Caki2 (cell line): ENCODE measurements around the gene ANKRD40CL. TPM values are rescaled to one million over a fixed set of nuclear protein-coding genes. Genes with fewer than 3 reads are reported as not detected.
A peak's percentile ranks its signal among the peaks of the same experiment; 100 is the strongest.

Source experiments
- DNase-seq: peaks from one replicate; pipeline ENCODE4 v3.0.0-alpha.2; 2015; ENCODE audit warnings: low read depth
- in situ Hi-C: cut with HindIII; loops from 2 replicates; pipeline ENCODE4 v1.10.0; 2016; ENCODE audit warnings: low sequenced_read_pairs, low pct_unique_long_range_greater_than_20kb, mixed read lengths
- total RNA-seq: library from RNA; depleted of rRNA; stranded (reverse); fragments of >200 nt; shearing (Covaris generic); gene quantifications from 2 replicates; pipeline ENCODE4 v1.2.3, GENCODE V29; 2014; ENCODE audit warnings: low replicate concordance

ANKRD40CL gene
- total RNA-seq, 1 experiment from 2014 or later: not detected

- in situ Hi-C loops: no loop called here
- DNase-seq: no peak
These were observed 27.0 kb upstream of the ANKRD40CL start for GRCh38 chr17:50794361-50794760.

DNA sequence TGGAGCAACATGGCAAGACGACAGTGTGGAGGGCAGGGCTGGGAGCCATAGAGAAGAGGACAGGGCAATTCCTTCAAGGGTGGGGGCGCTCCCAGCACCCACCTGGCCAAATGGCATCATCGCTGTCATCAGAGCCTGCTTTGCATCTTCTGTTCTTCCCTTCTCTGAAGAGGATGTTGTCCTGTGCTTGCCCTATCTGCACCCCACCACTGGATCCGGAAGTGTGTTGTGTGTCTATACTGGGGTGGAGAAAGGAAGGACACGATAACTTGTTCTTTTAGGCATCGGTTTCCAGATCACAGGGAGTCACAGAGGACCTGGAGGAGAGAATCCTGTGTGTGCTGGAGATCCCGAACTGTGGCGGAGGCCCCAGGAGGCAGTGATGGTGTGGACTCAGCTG lies 25.7 kb upstream of the ANKRD40CL start:
- no peak for DNase-seq
- in situ Hi-C loops: no loop called here

- DNase-seq: no peak
- in situ Hi-C loops: no loop called here
These were observed 24.8 kb upstream of the ANKRD40CL start for GRCh38 chr17:50792132-50792531.

GRCh38 chr17:50790618-50791017 lies 23.3 kb upstream of the ANKRD40CL start:
- DNase-seq: no peak

DNA sequence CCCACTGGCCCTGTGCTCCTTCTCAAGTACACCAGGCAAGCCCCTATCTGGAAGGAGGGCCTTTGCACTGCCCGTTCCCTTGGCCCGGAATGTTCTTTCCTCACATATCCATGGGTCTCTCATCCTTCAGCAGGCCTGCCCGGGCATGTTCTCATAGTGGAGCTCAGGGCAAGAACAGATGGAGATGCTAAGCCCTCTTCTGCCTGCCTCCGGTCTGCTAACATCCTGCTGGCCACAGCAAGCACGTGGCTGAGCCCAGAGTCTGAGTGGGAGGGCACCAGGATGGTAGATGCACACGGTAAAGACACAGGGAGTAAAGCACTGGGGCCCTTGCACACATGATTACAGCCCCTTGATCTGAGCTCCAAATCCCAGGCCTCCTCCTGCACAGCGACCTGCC lies 19.8 kb upstream of the ANKRD40CL start:
- in situ Hi-C loops: no loop called here
- DNase-seq: no peak

More at GRCh38 chr17:50790618-50791017, 23.3 kb upstream of the ANKRD40CL start:
- in situ Hi-C loops: no loop called here

DNA sequence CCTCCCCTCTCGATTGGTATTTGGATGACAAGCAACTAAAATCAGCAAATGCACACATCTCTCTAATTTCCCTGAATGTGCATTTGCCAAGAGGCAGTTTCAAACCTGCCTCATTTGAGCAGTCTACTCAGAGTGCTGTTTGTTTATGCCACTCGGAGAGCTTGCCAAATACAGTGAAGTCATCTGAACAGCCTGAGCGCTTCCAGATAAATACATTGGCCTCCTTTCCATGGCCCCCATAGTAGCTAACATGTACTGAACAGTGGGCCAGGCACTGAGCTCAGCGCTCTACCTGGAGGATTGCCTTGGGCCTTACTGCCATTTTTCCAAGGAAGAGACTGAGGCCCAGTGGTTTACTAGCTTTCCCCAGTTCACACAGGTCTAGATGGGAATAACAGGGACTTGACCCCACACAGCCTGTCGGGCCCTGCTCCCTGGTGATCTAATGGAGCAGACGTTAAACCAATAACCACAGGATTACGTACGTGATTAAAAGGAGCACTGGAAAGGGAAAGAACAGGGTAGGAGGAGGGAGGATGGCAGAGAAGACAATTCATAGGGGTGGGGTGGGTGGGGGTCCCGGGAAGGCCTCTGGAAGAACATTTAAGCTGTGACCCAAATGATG lies 18.7 kb upstream of the ANKRD40CL start:
- in situ Hi-C loops: no loop called here

DNA sequence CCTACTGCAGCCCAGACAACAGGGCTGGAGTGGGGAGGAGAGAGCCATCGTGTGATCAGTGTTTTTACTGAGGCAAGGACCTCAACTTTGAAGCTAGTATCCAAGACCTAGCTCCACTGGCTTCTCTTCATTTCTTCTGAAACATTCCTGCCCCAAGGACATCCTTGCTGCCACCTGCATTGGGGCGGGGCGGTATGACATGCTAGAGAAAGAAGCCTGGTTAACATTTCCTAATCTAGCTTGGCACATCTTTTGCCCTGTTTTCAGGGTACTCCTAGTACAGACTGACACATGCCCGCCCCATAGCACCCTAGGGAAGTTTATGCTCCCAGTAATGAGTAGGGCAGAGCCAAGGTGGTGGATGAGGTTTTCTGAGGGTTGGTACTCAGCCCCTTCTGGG lies 17.8 kb upstream of the ANKRD40CL start:
- in situ Hi-C loops: no loop called here
- no peak for DNase-seq

More for the DNA sequence above, 18.7 kb upstream of the ANKRD40CL start:
- no peak for DNase-seq

- DNase-seq: no peak
- in situ Hi-C loops: no loop called here
These were observed 16.6 kb upstream of the ANKRD40CL start for GRCh38 chr17:50783905-50784304.

GRCh38 chr17:50783193-50783660 lies 15.9 kb upstream of the ANKRD40CL start:
- peak; percentile 85 for DNase-seq
- in situ Hi-C loops: no loop called here

GRCh38 chr17:50781167-50781566 lies 13.8 kb upstream of the ANKRD40CL start:
- in situ Hi-C loops: no loop called here
- DNase-seq: no peak

DNA sequence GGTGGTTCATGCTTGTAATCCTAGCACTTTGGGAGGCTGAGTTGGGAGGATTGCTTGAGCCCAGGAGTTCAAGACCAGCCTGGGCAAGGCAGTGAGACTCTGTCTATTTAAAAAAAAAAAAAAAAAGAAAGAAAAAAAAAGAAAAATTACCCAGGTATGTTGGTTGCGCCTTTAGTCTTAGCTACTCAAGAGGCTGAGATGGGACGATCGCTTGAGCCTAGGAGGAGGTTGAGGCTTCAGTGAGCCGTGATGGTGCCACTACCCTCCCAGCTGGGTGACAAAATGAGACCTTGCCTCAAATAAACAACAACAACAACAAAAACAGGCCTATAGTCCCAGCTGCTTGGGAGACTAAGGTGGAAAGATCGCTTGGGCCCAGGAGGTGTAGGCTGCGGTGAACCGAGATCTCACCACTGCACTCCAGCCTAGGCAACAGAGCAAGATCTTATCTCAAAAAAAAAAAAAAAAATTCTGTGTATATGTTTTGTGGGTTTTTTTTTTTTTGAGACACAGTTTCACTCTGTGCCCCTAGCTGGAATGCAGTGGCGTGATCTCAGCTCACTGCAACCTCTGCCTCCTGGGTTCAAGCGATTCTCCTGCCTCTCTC lies 12.5 kb upstream of the ANKRD40CL start:
- in situ Hi-C loops: no loop called here

DNA sequence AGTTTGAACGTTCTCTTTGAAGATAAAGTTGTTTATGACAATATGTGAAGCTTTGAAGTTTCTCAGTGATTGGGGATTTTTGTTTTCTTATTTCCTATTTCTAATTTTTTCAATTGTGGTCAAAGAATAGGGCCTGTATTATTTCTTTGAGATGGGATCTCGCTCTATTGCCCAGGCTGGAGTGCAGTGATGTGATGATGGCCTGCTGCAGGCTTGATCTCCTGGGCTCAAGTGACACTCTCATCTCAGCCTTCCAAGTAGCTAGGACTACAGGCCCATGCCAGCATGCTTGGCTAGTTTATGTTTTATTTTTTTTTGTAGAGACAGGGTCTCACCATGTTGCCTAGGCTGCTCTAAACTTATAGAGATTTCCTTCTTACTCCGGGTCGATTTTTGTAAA lies 11.7 kb upstream of the ANKRD40CL start:
- in situ Hi-C loops: no loop called here
- DNase-seq: no peak

More for the DNA sequence above, 12.5 kb upstream of the ANKRD40CL start:
- DNase-seq: no peak

- no peak for DNase-seq
- in situ Hi-C loops: no loop called here
These were observed 11.2 kb upstream of the ANKRD40CL start for GRCh38 chr17:50778471-50778870.

- no peak for DNase-seq
- in situ Hi-C loops: no loop called here
These were observed 8.6 kb upstream of the ANKRD40CL start for GRCh38 chr17:50775926-50776325.

DNA sequence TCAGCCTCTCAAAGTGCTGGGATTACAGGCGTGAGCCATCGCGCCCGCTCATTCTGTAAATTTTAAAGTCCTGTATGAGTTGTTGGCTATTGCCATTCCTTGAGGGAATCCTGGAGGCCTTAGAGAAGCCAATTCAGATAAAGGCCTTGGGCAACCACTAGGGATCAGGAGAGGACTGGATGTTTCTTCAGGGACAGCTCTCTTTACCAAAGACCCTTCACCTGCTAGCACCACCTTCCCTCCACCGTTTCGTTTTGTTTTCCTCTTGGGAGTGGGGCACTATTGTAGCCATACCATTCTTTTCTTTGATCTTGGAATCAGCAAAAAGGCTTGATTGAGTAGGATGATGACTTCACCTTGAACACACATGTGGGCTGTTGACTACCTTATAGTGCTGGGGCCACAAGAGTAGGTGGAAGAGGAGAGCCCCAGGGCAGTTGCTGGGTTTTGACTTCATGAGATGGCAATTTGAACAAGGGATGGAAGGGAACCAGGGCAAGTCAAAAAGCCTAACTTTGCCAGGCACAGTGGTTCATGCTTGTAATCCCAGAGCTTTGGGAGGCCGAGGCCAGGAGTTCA lies 7.0 kb upstream of the ANKRD40CL start:
- in situ Hi-C loops: no loop called here
- DNase-seq: no peak

- no peak for DNase-seq
- in situ Hi-C loops: no loop called here
These were observed 4.9 kb upstream of the ANKRD40CL start for GRCh38 chr17:50771991-50772785.

GRCh38 chr17:50770346-50770745 lies 3.0 kb upstream of the ANKRD40CL start:
- no peak for DNase-seq
- in situ Hi-C loops: no loop called here

- DNase-seq: no peak
- in situ Hi-C loops: no loop called here
These were observed 2.6 kb upstream of the ANKRD40CL start for GRCh38 chr17:50769884-50770283.

DNA sequence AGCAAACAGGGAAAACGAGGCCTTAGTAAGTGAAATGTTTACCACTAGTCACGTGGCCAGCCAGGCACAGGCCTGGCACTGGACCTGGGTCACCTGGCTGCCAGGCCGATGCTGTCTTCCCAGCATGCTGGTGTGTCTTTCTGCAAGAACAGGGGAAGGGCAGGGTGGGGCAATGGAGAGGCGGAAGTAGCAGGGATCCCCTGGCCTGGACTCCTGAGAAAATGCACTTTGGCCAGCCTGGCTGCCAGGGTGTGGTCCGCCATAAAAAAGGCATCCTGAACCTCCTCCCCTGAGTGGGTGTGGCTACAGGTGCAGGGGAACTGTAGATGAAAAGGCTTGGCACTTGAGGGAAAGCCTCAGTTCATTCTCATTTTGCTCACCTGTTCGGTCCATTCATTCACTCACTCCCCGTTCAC lies 1.0 kb upstream of the ANKRD40CL start:
- no peak for DNase-seq

More for the DNA sequence above, 1.0 kb upstream of the ANKRD40CL start:
- in situ Hi-C loops: no loop called here
